ENCODE results near the gene RAET1G. TPM values are rescaled to one million over a fixed set of nuclear protein-coding genes. Genes with fewer than 3 reads are reported as not detected.
"Not testable (repeated sequence)": the region's sequence is repeated elsewhere in the genome, so short reads cannot be mapped to it uniquely, and the experiment has no call there.

The RAET1G gene
- total RNA-seq, 1 donor from 2014 or later: not detected

- intact Hi-C loops (cut with micrococcal nuclease): no loop called here
These were observed 24.0 kb downstream of the RAET1G start for GRCh38 chr6:149898966-149899365.

- intact Hi-C loops (cut with micrococcal nuclease): no loop called here
These were observed 24.8 kb downstream of the RAET1G start, which contains the start of gene RAET1E for GRCh38 chr6:149897855-149898744. Gene RAET1E (minus strand): TSS chr6:149898113. CDS start chr6:149890901, 7,212 bp downstream.

GRCh38 chr6:149897015-149897697 is 25.8 kb downstream of the RAET1G start:
- intact Hi-C loops (cut with micrococcal nuclease): no loop called here

GRCh38 chr6:149896491-149896890 is 26.4 kb downstream of the RAET1G start:
- intact Hi-C loops (cut with micrococcal nuclease): no loop called here

- intact Hi-C loops (cut with micrococcal nuclease): no loop called here
These were observed 27.1 kb downstream of the RAET1G start for GRCh38 chr6:149895833-149896271.

GRCh38 chr6:149895048-149895590 is 27.8 kb downstream of the RAET1G start:
- intact Hi-C loops (cut with micrococcal nuclease): no loop called here

GRCh38 chr6:149891864-149892263 is 31.1 kb downstream of the RAET1G start:
- intact Hi-C loops (cut with micrococcal nuclease): not testable (repeated sequence)

- intact Hi-C loops (cut with micrococcal nuclease): no loop called here
These were observed 31.7 kb downstream of the RAET1G start for GRCh38 chr6:149891259-149891658.

- intact Hi-C loops (cut with micrococcal nuclease): no loop called here
These were observed 32.3 kb downstream of the RAET1G start for GRCh38 chr6:149890629-149891045.

- intact Hi-C loops (cut with micrococcal nuclease): no loop called here
These were observed 33.6 kb downstream of the RAET1G start for GRCh38 chr6:149889326-149889725.

- intact Hi-C loops (cut with micrococcal nuclease): no loop called here
These were observed 34.3 kb downstream of the RAET1G start for GRCh38 chr6:149888659-149889058.

- intact Hi-C loops (cut with micrococcal nuclease): no loop called here
These were observed 34.8 kb downstream of the RAET1G start for GRCh38 chr6:149888093-149888492.

- intact Hi-C loops (cut with micrococcal nuclease): no loop called here
These were observed 35.6 kb downstream of the RAET1G start for GRCh38 chr6:149887343-149887742.

- intact Hi-C loops (cut with micrococcal nuclease): no loop called here
These were observed 37.0 kb downstream of the RAET1G start for GRCh38 chr6:149885888-149886287.

- intact Hi-C loops (cut with micrococcal nuclease): no loop called here
These were observed 38.3 kb downstream of the RAET1G start for GRCh38 chr6:149884617-149885016.

GRCh38 chr6:149884215-149884614 is 38.7 kb downstream of the RAET1G start:
- intact Hi-C loops (cut with micrococcal nuclease): no loop called here

GRCh38 chr6:149881860-149882259 is 41.1 kb downstream of the RAET1G start:
- intact Hi-C loops (cut with micrococcal nuclease): no loop called here

- intact Hi-C loops (cut with micrococcal nuclease): no loop called here
These were observed 41.7 kb downstream of the RAET1G start for GRCh38 chr6:149881066-149881766.

- intact Hi-C loops (cut with micrococcal nuclease): no loop called here
These were observed 45.3 kb downstream of the RAET1G start for GRCh38 chr6:149877659-149878058.

- intact Hi-C loops (cut with micrococcal nuclease): no loop called here
These were observed 46.5 kb downstream of the RAET1G start for GRCh38 chr6:149876241-149876933.

GRCh38 chr6:149872233-149872632 is 50.7 kb downstream of the RAET1G start:
- intact Hi-C loops (cut with micrococcal nuclease): no loop called here
